Coronary artery (tissue), 2 donors: ENCODE data around the gene RPL36AL.
A peak's percentile ranks its signal among the peaks of the same experiment; 100 is the strongest.
"Not testable (repeated sequence)": the region's sequence is repeated elsewhere in the genome, so short reads cannot be mapped to it uniquely, and the experiment has no call there.

Source experiments
- DNase-seq: peaks from one replicate; pipeline ENCODE4 v3.0.0-alpha.2; 2017; ENCODE audit warnings: low spot score
- H3K27ac ChIP-seq, 2 donors: fragments of 200-600 bp; sonication (generic); one replicate each; pipeline ENCODE4 v1.5.1; 2016 to 2019
- H3K4me3 ChIP-seq: fragments of 200-600 bp; sonication (generic); 2 replicates; pipeline ENCODE4 v1.5.1; 2016; ENCODE audit warnings: mild to moderate bottlenecking, moderate library complexity
- TF ChIP-seq, protein P1 (sequence below): fragments of 200-600 bp; sonication (generic); IDR thresholded peaks from one replicate; pipeline ENCODE4 v1.5.1; 2019; ENCODE audit warnings: antibody characterized with exemption

RPL36AL gene

GRCh38 chr14:49594347-49595091 is 25.9 kb downstream of the RPL36AL start:
- no peak for DNase-seq
- Histone ChIP-seq H3K4me3 (no peak overlapping the region), H3K27ac (no peak overlapping the region)
- TF ChIP-seq, protein P1, sequence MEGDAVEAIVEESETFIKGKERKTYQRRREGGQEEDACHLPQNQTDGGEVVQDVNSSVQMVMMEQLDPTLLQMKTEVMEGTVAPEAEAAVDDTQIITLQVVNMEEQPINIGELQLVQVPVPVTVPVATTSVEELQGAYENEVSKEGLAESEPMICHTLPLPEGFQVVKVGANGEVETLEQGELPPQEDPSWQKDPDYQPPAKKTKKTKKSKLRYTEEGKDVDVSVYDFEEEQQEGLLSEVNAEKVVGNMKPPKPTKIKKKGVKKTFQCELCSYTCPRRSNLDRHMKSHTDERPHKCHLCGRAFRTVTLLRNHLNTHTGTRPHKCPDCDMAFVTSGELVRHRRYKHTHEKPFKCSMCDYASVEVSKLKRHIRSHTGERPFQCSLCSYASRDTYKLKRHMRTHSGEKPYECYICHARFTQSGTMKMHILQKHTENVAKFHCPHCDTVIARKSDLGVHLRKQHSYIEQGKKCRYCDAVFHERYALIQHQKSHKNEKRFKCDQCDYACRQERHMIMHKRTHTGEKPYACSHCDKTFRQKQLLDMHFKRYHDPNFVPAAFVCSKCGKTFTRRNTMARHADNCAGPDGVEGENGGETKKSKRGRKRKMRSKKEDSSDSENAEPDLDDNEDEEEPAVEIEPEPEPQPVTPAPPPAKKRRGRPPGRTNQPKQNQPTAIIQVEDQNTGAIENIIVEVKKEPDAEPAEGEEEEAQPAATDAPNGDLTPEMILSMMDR: no peak

- DNase-seq: no peak
- TF ChIP-seq, protein P1: no peak
- H3K27ac ChIP-seq: no peak overlapping the region
- no peak overlapping the region for H3K4me3 ChIP-seq
Observed at GRCh38 chr14:49593016-49593415, 27.4 kb downstream of the RPL36AL start.

DNA sequence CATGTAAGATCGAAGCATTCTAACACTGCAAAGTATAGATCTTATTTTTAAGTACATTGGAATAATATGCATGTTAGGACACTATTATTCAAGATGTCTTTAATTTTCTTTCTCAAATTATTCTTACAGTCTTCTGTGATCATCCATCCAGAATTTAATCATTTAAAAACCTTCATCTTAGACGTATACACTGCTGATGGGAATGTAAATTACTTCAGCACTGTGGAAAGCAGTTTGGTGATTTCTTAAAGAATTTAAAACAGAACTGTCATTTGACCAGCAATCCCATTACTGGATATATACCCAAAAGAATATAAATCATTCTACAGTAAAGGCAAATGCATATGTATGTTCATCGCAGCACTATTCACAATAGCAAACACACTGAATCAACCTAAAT is 31.0 kb downstream of the RPL36AL start:
- Histone ChIP-seq H3K4me3 (no peak overlapping the region), H3K27ac (no peak overlapping the region)
- TF ChIP-seq, protein P1: no peak
- no peak for DNase-seq

DNA sequence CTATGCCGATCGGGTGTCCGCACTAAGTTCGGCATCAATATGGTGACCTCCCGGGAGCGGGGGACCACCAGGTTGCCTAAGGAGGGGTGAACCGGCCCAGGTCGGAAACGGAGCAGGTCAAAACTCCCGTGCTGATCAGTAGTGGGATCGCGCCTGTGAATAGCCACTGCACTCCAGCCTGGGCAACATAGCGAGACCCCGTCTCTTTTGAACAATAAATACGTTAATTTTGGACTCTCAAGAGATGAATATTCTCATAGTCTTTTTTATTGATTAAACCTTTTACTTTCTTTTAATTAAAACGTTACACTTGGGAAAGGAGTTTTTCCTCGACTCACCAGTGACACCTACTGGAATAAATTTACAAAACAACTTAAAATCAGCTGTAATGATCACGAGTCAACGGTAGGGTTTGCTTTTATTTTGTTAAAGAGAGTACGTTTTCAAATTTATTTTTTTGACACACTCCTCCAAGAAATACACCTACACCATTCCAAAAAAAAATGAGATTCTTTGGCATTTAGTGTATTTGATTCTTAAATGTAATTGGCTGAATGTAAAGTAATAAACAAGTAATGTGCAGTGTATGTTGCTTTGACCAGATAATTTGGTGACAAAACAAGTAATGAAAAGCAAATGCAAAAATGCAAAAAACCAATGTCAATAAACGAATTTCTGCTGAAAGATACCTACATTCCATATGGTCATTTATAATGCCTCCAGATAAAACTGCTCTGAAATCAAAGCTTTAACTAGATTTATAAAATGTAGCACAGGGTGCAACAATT is 33.6 kb downstream of the RPL36AL start:
- Histone ChIP-seq H3K27ac (peak overlapping the region; percentile 88 to 94), H3K4me3 (peak overlapping the region; percentile 94)
- DNase-seq: no peak
- TF ChIP-seq, protein P1: peak; percentile 44

DNA sequence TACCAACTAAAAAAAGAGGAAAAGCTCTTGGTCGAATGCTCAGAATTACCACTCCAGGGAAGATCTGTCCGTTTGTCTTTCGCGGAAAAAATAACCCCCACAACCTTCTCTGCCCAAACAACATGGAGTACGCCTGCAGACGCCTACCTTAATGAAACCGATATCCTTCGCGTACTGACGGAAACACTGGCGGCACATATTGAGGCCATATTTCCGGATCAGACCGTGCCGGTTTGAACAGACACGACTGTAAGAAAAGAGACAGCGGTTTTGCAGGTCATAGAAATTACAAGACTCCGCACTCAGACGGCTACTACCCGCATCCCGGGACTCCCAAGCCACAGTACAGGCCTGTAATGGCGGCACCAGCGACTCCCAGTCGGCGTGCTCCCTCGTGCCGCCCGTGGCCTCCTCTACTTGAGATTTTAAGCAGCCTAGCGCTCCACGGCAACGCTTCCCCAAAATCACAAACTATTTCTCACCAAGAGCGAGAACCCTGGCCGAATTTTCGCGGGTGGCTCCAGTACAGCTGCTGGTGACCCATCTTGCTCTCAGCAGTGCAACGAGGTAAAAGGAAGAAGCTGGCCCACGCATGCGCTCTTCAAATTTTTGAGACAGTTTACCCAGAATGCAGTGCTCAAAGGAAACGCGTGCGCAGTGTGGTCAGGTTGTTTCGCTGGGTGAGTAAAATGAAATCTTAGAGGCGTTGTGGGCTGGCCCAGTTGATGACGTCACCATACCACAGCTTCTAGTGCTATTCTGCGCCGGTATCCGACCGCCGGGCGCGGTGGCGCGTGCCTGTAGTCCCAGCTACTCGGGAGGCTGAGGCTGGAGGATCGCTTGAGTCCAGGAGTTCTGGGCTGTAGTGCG is 34.4 kb downstream of the RPL36AL start, which contains the start of gene RPS29:
Gene RPS29 (minus strand): TSS at position 578 of the 870 bp plus-strand sequence. CDS start 34 bp downstream, at position 544.
- DNase-seq: peak; percentile 99
- TF ChIP-seq, protein P1: no peak
- Histone ChIP-seq H3K27ac (peak within 1 kb of the TSS; percentile 88 to 94), H3K4me3 (peak within 1 kb of the TSS; percentile 94)

DNA sequence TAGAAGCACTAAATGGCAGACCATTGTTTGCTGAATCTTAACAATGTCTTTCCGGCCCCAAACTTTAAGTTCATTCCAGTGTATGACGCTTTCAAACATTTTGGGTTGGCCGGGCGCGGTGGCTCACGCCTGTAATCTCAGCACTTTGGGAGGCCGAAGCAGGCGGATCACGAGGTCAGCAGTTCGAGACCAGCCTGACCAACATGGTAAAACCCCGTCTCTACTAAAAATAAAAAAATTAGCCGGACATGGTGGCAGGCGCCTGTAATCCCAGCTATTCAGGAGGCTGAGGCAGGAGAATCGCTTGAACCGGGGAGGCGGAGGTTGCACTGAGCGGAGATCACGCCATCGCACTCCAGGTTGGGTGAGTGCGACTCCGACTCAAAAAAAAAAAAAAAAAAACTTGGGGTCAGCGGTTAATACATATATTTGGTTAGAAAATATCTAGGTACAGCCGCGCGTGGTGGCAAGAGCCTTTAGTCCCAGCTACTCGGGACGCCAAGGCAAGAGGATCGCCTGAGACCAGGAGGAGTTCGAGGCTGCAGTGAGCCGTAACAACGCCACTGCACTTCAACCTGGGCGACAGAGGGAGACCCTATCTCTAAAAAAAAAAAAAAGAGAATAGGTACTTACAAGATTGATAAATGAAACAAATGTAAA is 35.3 kb downstream of the RPL36AL start:
- Histone ChIP-seq H3K27ac (peak overlapping the region; percentile 88 to 94), H3K4me3 (peak overlapping the region; percentile 94)
- DNase-seq: not testable (repeated sequence)
